H1 (cell line): Measurements from ENCODE around the gene GATAD2B. TPM values are rescaled to one million over a fixed set of nuclear protein-coding genes. Genes with fewer than 3 reads are reported as not detected.

Experiments
- CTCF ChIA-PET: fragments of 300-600 bp; sonication (Branson Sonifier 250); formaldehyde crosslinking; loops from one replicate; lab custom pipeline; 2021; ENCODE audit not compliant: partially characterized antibody; lab: Charles Lee
- POLR2A ChIA-PET: fragments of 300-600 bp; sonication (Branson Sonifier 250); formaldehyde crosslinking; loops from one replicate; lab custom pipeline; 2021; ENCODE audit warnings: inconsistent platforms; ENCODE audit not compliant: partially characterized antibody; lab: Charles Lee
- DNase-seq, 2 experiments: peaks; one replicate each; pipeline versions ENCODE4 v3.0.0 to v3.0.0-alpha.2; 2010 to 2022; ENCODE audit warnings: low spot score in 2 of 2, low read depth in 1 of 2, mixed read lengths in 1 of 2
- FAIRE-seq: peaks from 2 replicates; lab custom pipeline; 2011; peaks lifted over from hg19 to GRCh38; lab: Jason Lieb, UNC
- H2AFZ ChIP-seq: 2 replicates; pipeline ENCODE4 v1.8.1; 2012; ENCODE audit warnings: low read length, inconsistent platforms
- H2AK5ac ChIP-seq: 2 replicates; pipeline ENCODE4 v1.6.1; 2013; ENCODE audit warnings: low read depth, low read length
- H2BK120ac ChIP-seq: replicated peaks from 2 replicates; pipeline ENCODE3; 2013; ENCODE audit warnings: low read depth, low read length, inconsistent platforms
- H2BK12ac ChIP-seq: 2 replicates; pipeline ENCODE4 v1.6.1; 2013; ENCODE audit warnings: low read depth, low read length
- H2BK15ac ChIP-seq: 2 replicates; pipeline ENCODE4 v1.6.1; 2013; ENCODE audit warnings: low read length
- H2BK20ac ChIP-seq: 2 replicates; pipeline ENCODE4 v1.6.1; 2013; ENCODE audit warnings: low read length
- H2BK5ac ChIP-seq: 2 replicates; pipeline ENCODE4 v1.6.1; 2013; ENCODE audit warnings: low read depth, low read length
- H3K14ac ChIP-seq: 2 replicates; pipeline ENCODE4 v1.6.1; 2013; ENCODE audit warnings: inconsistent platforms; ENCODE audit not compliant: insufficient read length
- H3K18ac ChIP-seq: 2 replicates; pipeline ENCODE4 v1.6.1; 2013; ENCODE audit warnings: low read length; ENCODE audit errors: extremely low read depth
- H3K23ac ChIP-seq: 2 replicates; pipeline ENCODE4 v1.6.1; 2013; ENCODE audit warnings: inconsistent platforms; ENCODE audit not compliant: insufficient read length
- H3K23me2 ChIP-seq: 2 replicates; pipeline ENCODE4 v1.6.1; 2013; ENCODE audit warnings: low read depth, low read length
- H3K27ac ChIP-seq: 2 replicates; pipeline ENCODE4 v1.6.1; 2011; ENCODE audit warnings: low read depth, low read length, inconsistent platforms
- H3K27me3 ChIP-seq, 4 experiments: replicated peaks in 1 of 4; 1 replicate in 1 of 4; 2 replicates in 3 of 4; pipeline versions ENCODE4 v1.6.1 to v1.8.1; 2011 to 2013; ENCODE audit warnings: low read length in 3 of 4, mild to moderate bottlenecking in 3 of 4, inconsistent platforms in 2 of 4, mixed read lengths in 2 of 4, moderate library complexity in 1 of 4; ENCODE audit not compliant: control insufficient read depth in 3 of 4, insufficient read depth in 3 of 4; ENCODE audit errors: extremely low read depth in 1 of 4
- H3K36me3 ChIP-seq, 4 experiments: 2 replicates each; pipeline versions ENCODE4 v1.6.1 to v1.8.1; 2011 to 2013; ENCODE audit warnings: mild to moderate bottlenecking in 4 of 4, low read length in 3 of 4, moderate library complexity in 2 of 4, control low read depth in 1 of 4, inconsistent platforms in 1 of 4; ENCODE audit not compliant: insufficient read depth in 4 of 4, control insufficient read depth in 2 of 4
- H3K4ac ChIP-seq: replicated peaks from 2 replicates; pipeline ENCODE3; 2013; ENCODE audit warnings: low read length, low read depth, mixed read lengths, inconsistent platforms; ENCODE audit not compliant: insufficient read length
- H3K4me1 ChIP-seq, 4 experiments: replicated peaks in 1 of 4; 1 replicate in 1 of 4; 2 replicates in 3 of 4; pipeline versions ENCODE4 v1.6.1 to v1.8.1; 2011 to 2013; ENCODE audit warnings: low read length in 3 of 4, inconsistent platforms in 2 of 4, mixed read lengths in 1 of 4; ENCODE audit not compliant: insufficient read depth in 4 of 4, control insufficient read depth in 3 of 4
- H3K4me2 ChIP-seq, 2 experiments: 2 replicates each; pipeline versions ENCODE4 v1.6.1 to v1.8.1; 2011 to 2013; ENCODE audit warnings: low read depth in 2 of 2, low read length in 2 of 2, control low read depth in 1 of 2, inconsistent platforms in 1 of 2, mild to moderate bottlenecking in 1 of 2; ENCODE audit not compliant: insufficient read depth in 1 of 2
- H3K4me3 ChIP-seq, 4 experiments: fragments of 200-600, 300-600 bp in 1 of 4; sonication (generic), shearing (Covaris generic), sonication (Bioruptor Twin) in 1 of 4; 2 replicates each; pipeline versions ENCODE4 v1.5.1 to v1.8.1; 2011 to 2016; ENCODE audit warnings: low read length in 4 of 4, low read depth in 3 of 4, control low read depth in 2 of 4, inconsistent platforms in 2 of 4, mild to moderate bottlenecking in 2 of 4, mixed read lengths in 1 of 4, moderate library complexity in 1 of 4; ENCODE audit not compliant: insufficient read depth in 2 of 4; ENCODE audit errors: extremely low read depth in 1 of 4
- H3K56ac ChIP-seq: replicated peaks from 2 replicates; pipeline ENCODE3; 2013; ENCODE audit warnings: low read depth, mild to moderate bottlenecking, mixed read lengths, low read length, inconsistent platforms; ENCODE audit not compliant: insufficient read length
- H3K79me1 ChIP-seq: 2 replicates; pipeline ENCODE4 v1.6.1; 2013; ENCODE audit warnings: low read depth, low read length, control low read depth
- H3K79me2 ChIP-seq, 2 experiments: 2 replicates each; pipeline versions ENCODE4 v1.6.1 to v1.8.1; 2012 to 2013; ENCODE audit warnings: low read length in 2 of 2, mild to moderate bottlenecking in 2 of 2, inconsistent platforms in 1 of 2; ENCODE audit not compliant: insufficient read depth in 2 of 2, control insufficient read depth in 1 of 2
- H3K9ac ChIP-seq, 4 experiments: replicated peaks in 1 of 4; 1 replicate in 1 of 4; 2 replicates in 3 of 4; pipeline versions ENCODE4 v1.6.1 to v1.8.1; 2011 to 2013; ENCODE audit warnings: low read depth in 3 of 4, low read length in 3 of 4, control low read depth in 2 of 4, mild to moderate bottlenecking in 2 of 4, moderate library complexity in 2 of 4, inconsistent platforms in 1 of 4; ENCODE audit errors: extremely low read depth in 1 of 4
- H3K9me3 ChIP-seq, 2 experiments: 2 replicates each; pipeline versions ENCODE4 v1.6.1 to v1.8.1; 2012 to 2013; ENCODE audit warnings: mild to moderate bottlenecking in 2 of 2, moderate library complexity in 2 of 2, control low read depth in 1 of 2, inconsistent platforms in 1 of 2, low read depth in 1 of 2, low read length in 1 of 2, mixed read lengths in 1 of 2; ENCODE audit not compliant: insufficient read depth in 2 of 2
- H4K20me1 ChIP-seq, 2 experiments: replicated peaks in 1 of 2; 2 replicates each; pipeline versions ENCODE3 to v1.8.1; 2011 to 2013; ENCODE audit warnings: inconsistent platforms in 2 of 2, low read length in 2 of 2, mild to moderate bottlenecking in 1 of 2; ENCODE audit not compliant: insufficient read depth in 2 of 2, control insufficient read depth in 1 of 2
- H4K5ac ChIP-seq: 2 replicates; pipeline ENCODE4 v1.6.1; 2013; ENCODE audit warnings: low read length, low read depth, mixed read lengths, inconsistent platforms; ENCODE audit not compliant: insufficient read length
- H4K8ac ChIP-seq: 2 replicates; pipeline ENCODE4 v1.8.0; 2013; ENCODE audit warnings: mild to moderate bottlenecking, moderate library complexity, low read length, inconsistent platforms; ENCODE audit not compliant: insufficient read depth; ENCODE audit errors: extremely low read depth
- H4K91ac ChIP-seq: replicated peaks from 2 replicates; pipeline ENCODE3; 2013; ENCODE audit warnings: low read length, mixed read lengths, inconsistent platforms; ENCODE audit not compliant: insufficient read length
- HDAC2 ChIP-seq, 2 experiments: fragments of 300-600 bp in 1 of 2; sonication (generic) in 1 of 2; IDR thresholded peaks; 2 replicates each; pipeline ENCODE4 v1.6.1; 2011 to 2012; ENCODE audit warnings: low read depth in 2 of 2, low read length in 2 of 2, mild to moderate bottlenecking in 2 of 2, moderate library complexity in 2 of 2, borderline replicate concordance in 1 of 2, inconsistent platforms in 1 of 2
- PHF8 ChIP-seq: fragments of 200-600 bp; sonication (generic); conservative IDR thresholded peaks from 2 replicates; pipeline ENCODE4 v1.7.1; 2012; ENCODE audit warnings: low read depth, mild to moderate bottlenecking, inconsistent platforms, low read length, moderate library complexity
- POLR2A ChIP-seq, 2 experiments: IDR thresholded peaks; 1 replicate in 1 of 2; 2 replicates in 1 of 2; pipeline ENCODE4 v1.6.1; 2011; ENCODE audit warnings: low read depth in 2 of 2, low read length in 2 of 2, mild to moderate bottlenecking in 2 of 2; ENCODE audit errors: control extremely low read depth in 1 of 2
- POLR2AphosphoS5 ChIP-seq: IDR thresholded peaks from 2 replicates; pipeline ENCODE4 v1.6.1; 2011; ENCODE audit warnings: low read depth, low read length
- RNF2 ChIP-seq: fragments of 200-900, 300-1000 bp; sonication (generic); IDR thresholded peaks from 2 replicates; pipeline ENCODE4 v1.7.1; 2016; ENCODE audit warnings: borderline replicate concordance, low read depth, mild to moderate bottlenecking, antibody characterized with exemption, low read length; ENCODE audit not compliant: poor library complexity, severe bottlenecking; ENCODE audit errors: missing control alignments
- SIX5 ChIP-seq: IDR thresholded peaks from 2 replicates; pipeline ENCODE4 v1.6.1; 2011; ENCODE audit warnings: mild to moderate bottlenecking, low read depth, low read length
- SP1 ChIP-seq: IDR thresholded peaks from 2 replicates; pipeline ENCODE4 v1.6.1; 2011; ENCODE audit warnings: low read depth, low read length
- TCF12 ChIP-seq: IDR thresholded peaks from 2 replicates; pipeline ENCODE4 v1.6.1; 2011; ENCODE audit warnings: low read depth, mild to moderate bottlenecking, low read length
- YY1 ChIP-seq: IDR thresholded peaks from 2 replicates; pipeline ENCODE4 v1.6.1; 2011; ENCODE audit warnings: low read depth, mild to moderate bottlenecking, low read length
- WGBS, 2 experiments: shearing (Covaris generic) in 1 of 2; methylation state at CpG; one replicate each; pipeline versions ENCODE4 v1.1.6 to v1.1.7; 2013 to 2015; ENCODE audit warnings: low lambda C conversion rate in 2 of 2, mixed read lengths in 2 of 2, inconsistent platforms in 1 of 2, low coverage in 1 of 2, missing lambda C conversion rate in 1 of 2; ENCODE audit not compliant: insufficient replicate concordance in 2 of 2, insufficient coverage in 1 of 2, insufficient read length in 1 of 2; ENCODE audit errors: extremely low coverage in 1 of 2, missing lambda C conversion rate in 1 of 2; 5-methylcytosine and 5-hydroxymethylcytosine counted together
- polyA plus RNA-seq, 7 experiments: library from polyadenylated mRNA; depleted of rRNA in 3 of 7; stranded (reverse) in 5 of 7; unstranded in 2 of 7; fragments of >200 nt in 5 of 7; fragments of 200-250 nt in 2 of 7; gene quantifications; 1 replicate in 5 of 7; 2 replicates in 1 of 7; 4 replicates in 1 of 7; pipeline versions ENCODE4 v1.2.1 to v1.2.3, GENCODE V29; 2011 to 2013; ENCODE audit warnings: missing spikeins in 2 of 7, mixed read lengths in 2 of 7
- total RNA-seq: library from RNA; stranded (reverse); fragmentation: NEBNext Ultra II Directional; extraction: Animal tissue kit (Norgen Biotek cat#: 25700); gene quantifications from 2 replicates; pipeline ENCODE4 v1.2.1, GENCODE V29; 2021

Gene GATAD2B
- total and polyA plus RNA-seq, 2 of the 8 experiments (the other 6 are each of a cell fraction or from before 2014, with no cell fraction given): 8.4 to 39.1 TPM

DNA sequence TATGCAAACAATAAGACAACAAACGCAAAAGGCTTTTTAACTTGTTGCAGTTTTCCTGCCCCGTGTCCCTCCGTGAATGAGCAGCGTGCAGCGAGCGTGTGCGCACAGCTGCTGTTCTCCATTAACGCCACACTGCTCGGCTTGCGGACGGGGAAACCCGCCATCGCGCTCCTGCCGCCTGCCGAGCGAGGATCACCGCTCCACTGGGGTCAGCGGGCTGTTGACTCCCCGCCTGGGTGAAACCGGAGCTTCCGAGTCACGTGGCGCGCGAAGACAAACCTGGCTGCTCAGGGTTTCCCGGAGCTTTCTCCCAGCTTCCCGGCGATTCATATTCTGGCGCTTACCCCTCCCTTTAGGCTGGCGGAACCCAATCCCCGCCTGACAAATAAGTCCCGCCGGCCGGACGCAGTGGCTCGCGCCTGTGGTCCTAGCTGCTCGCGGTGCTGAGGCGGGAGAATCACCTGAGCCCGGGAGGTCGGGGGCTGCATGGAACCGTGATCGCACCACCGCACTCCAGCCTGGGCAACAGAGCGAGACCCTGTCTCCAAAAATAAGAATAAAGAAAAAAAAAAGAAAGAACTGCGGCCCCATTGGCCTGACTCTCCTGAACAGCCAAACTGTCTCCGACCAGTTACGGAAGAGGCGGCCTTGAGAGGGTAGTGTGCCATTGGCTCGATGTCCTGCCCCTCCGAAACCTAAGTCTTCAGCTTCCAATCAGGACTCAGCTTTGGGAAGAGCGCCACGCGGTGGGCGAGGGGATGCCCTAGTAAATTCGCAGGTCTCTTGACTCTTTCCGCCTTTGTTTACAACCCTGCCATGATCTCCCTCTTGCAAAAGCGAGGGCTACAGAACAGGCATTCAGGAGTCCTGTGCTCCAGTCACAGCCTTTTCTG, 44.6 kb upstream of the GATAD2B start, which contains the start of gene CREB3L4:
Gene CREB3L4 (plus strand): TSS at position 796 of the 893 bp plus-strand sequence. CDS start 624 bp downstream, outside the sequence.
- Histone ChIP-seq H3K14ac (no peak within 1 kb of the TSS), H4K5ac (peak within 1 kb of the TSS; percentile 99), H2BK120ac (peak within 1 kb of the TSS; percentile 43), H3K79me2 (peaks cover 4 to 28% of the 10 kb centered on the region in 2 experiments; a peak in 3 of 4 replicates), H3K9me3 (no peaks in the 10 kb centered on the region), H3K36me3 (peaks cover 0 to 4% (median 0%) of the 10 kb centered on the region in 4 experiments; a peak in 1 of 8 replicates), H3K27me3 (no peaks in the 10 kb centered on the region), H3K9ac (peak within 1 kb of the TSS; percentile 68 to 84 (median 82)), H2BK15ac (peak within 1 kb of the TSS; percentile 90), H3K23me2 (peaks cover 21% of the 10 kb centered on the region), H2BK5ac (peak within 1 kb of the TSS; percentile 98), H3K79me1 (no peaks in the 10 kb centered on the region; the same call in 1 of the 2 replicates), H4K8ac (peak within 1 kb of the TSS; percentile 93; the same call in 1 of the 2 replicates), H3K18ac (peak within 1 kb of the TSS; percentile 95), H3K56ac (peak within 1 kb of the TSS; percentile 88), H2AK5ac (no peak within 1 kb of the TSS), H3K4me3 (peak within 1 kb of the TSS; percentile 51 to 77 (median 66)), H2BK12ac (no peak within 1 kb of the TSS; the same call in 1 of the 2 replicates), H3K4me2 (peak within 1 kb of the TSS; percentile 69 to 91), H2BK20ac (no peak within 1 kb of the TSS), H3K4ac (peak within 1 kb of the TSS; percentile 99), H4K91ac (peak within 1 kb of the TSS; percentile 94), H3K27ac (peak within 1 kb of the TSS; percentile 91), H2AFZ (no peak within 1 kb of the TSS), H4K20me1 (no peaks in the 10 kb centered on the region), H3K23ac (no peak within 1 kb of the TSS), H3K4me1 (peaks cover 0 to 12% (median 5%) of the 10 kb centered on the region in 4 experiments; a peak in 5 of 7 replicates)
- WGBS, 2 experiments: 1% methylated on average over 60 of the region's 60 CpGs; no CpG with 5 or more reads in 1 of the 2 experiments
- no peak for FAIRE-seq
- ChIA-PET CTCF (interaction anchor here (0.6 to 4.5 kb wide), 15 partner anchors 8 to 170 kb away, joined by 3 to 29 read pairs (median 6); partner anchors contain the start of genes DENND4B, JTB and RAB13), POLR2A (interaction anchor here (0.6 to 15.7 kb wide), 26 partner anchors 9 to 1039 kb away, joined by 3 to 454 read pairs (median 4); partner anchors contain the start of genes CRTC2, DENND4B, GATAD2B and JTB)
- DNase-seq: peak in 1 of 2 experiments; percentile 90
- 0 out of 2 replicates have a peak, but pooled peaks have one; percentile 12 for TF ChIP-seq SIX5
- TF ChIP-seq RNF2: no peak
- no peak for TF ChIP-seq TCF12
- peak; percentile 93 for TF ChIP-seq POLR2AphosphoS5
- TF ChIP-seq POLR2A (IDR thresholded peaks at IDR 0.05; ENCODE audit: control extremely low read depth in 1 of 2, low read depth in 2 of 2, low read length in 2 of 2): peak; percentile 78 to 82
- peak; percentile 83; the same call in 1 of the 2 replicates for TF ChIP-seq YY1
- peak; percentile 76 for TF ChIP-seq PHF8
- peak; percentile 98 for TF ChIP-seq SP1
- peak in 1 of 2 experiments; percentile 90; a peak in 1 of 4 replicates for TF ChIP-seq HDAC2 (IDR thresholded peaks at IDR 0.05; ENCODE audit: borderline replicate concordance in 1 of 2, low read depth in 2 of 2, low read length in 2 of 2)
